H1 (cell line): ENCODE data around the gene ACTC1. TPM values are rescaled to one million over a fixed set of nuclear protein-coding genes. Genes with fewer than 3 reads are reported as not detected.

Experiments
- CTCF ChIA-PET: fragments of 300-600 bp; sonication (Branson Sonifier 250); formaldehyde crosslinking; loops from one replicate; lab custom pipeline; 2021; ENCODE audit not compliant: partially characterized antibody; lab: Charles Lee
- POLR2A ChIA-PET: fragments of 300-600 bp; sonication (Branson Sonifier 250); formaldehyde crosslinking; loops from one replicate; lab custom pipeline; 2021; ENCODE audit warnings: inconsistent platforms; ENCODE audit not compliant: partially characterized antibody; lab: Charles Lee
- DNase-seq, 2 experiments: peaks; one replicate each; pipeline versions ENCODE4 v3.0.0 to v3.0.0-alpha.2; 2010 to 2022; ENCODE audit warnings: low spot score in 2 of 2, low read depth in 1 of 2, mixed read lengths in 1 of 2
- FAIRE-seq: peaks from 2 replicates; lab custom pipeline; 2011; peaks lifted over from hg19 to GRCh38; lab: Jason Lieb, UNC
- H2AFZ ChIP-seq: 2 replicates; pipeline ENCODE4 v1.8.1; 2012; ENCODE audit warnings: low read length, inconsistent platforms
- H2AK5ac ChIP-seq: 2 replicates; pipeline ENCODE4 v1.6.1; 2013; ENCODE audit warnings: low read depth, low read length
- H2BK120ac ChIP-seq: replicated peaks from 2 replicates; pipeline ENCODE3; 2013; ENCODE audit warnings: low read depth, low read length, inconsistent platforms
- H2BK12ac ChIP-seq: 2 replicates; pipeline ENCODE4 v1.6.1; 2013; ENCODE audit warnings: low read depth, low read length
- H2BK15ac ChIP-seq: 2 replicates; pipeline ENCODE4 v1.6.1; 2013; ENCODE audit warnings: low read length
- H2BK20ac ChIP-seq: 2 replicates; pipeline ENCODE4 v1.6.1; 2013; ENCODE audit warnings: low read length
- H2BK5ac ChIP-seq: 2 replicates; pipeline ENCODE4 v1.6.1; 2013; ENCODE audit warnings: low read depth, low read length
- H3K14ac ChIP-seq: 2 replicates; pipeline ENCODE4 v1.6.1; 2013; ENCODE audit warnings: inconsistent platforms; ENCODE audit not compliant: insufficient read length
- H3K18ac ChIP-seq: 2 replicates; pipeline ENCODE4 v1.6.1; 2013; ENCODE audit warnings: low read length; ENCODE audit errors: extremely low read depth
- H3K23ac ChIP-seq: 2 replicates; pipeline ENCODE4 v1.6.1; 2013; ENCODE audit warnings: inconsistent platforms; ENCODE audit not compliant: insufficient read length
- H3K23me2 ChIP-seq: 2 replicates; pipeline ENCODE4 v1.6.1; 2013; ENCODE audit warnings: low read depth, low read length
- H3K27ac ChIP-seq: 2 replicates; pipeline ENCODE4 v1.6.1; 2011; ENCODE audit warnings: low read depth, low read length, inconsistent platforms
- H3K27me3 ChIP-seq, 4 experiments: replicated peaks in 1 of 4; 1 replicate in 1 of 4; 2 replicates in 3 of 4; pipeline versions ENCODE4 v1.6.1 to v1.8.1; 2011 to 2013; ENCODE audit warnings: low read length in 3 of 4, mild to moderate bottlenecking in 3 of 4, inconsistent platforms in 2 of 4, mixed read lengths in 2 of 4, moderate library complexity in 1 of 4; ENCODE audit not compliant: control insufficient read depth in 3 of 4, insufficient read depth in 3 of 4; ENCODE audit errors: extremely low read depth in 1 of 4
- H3K36me3 ChIP-seq, 4 experiments: 2 replicates each; pipeline versions ENCODE4 v1.6.1 to v1.8.1; 2011 to 2013; ENCODE audit warnings: mild to moderate bottlenecking in 4 of 4, low read length in 3 of 4, moderate library complexity in 2 of 4, control low read depth in 1 of 4, inconsistent platforms in 1 of 4; ENCODE audit not compliant: insufficient read depth in 4 of 4, control insufficient read depth in 2 of 4
- H3K4ac ChIP-seq: replicated peaks from 2 replicates; pipeline ENCODE3; 2013; ENCODE audit warnings: low read length, low read depth, mixed read lengths, inconsistent platforms; ENCODE audit not compliant: insufficient read length
- H3K4me1 ChIP-seq, 4 experiments: replicated peaks in 1 of 4; 1 replicate in 1 of 4; 2 replicates in 3 of 4; pipeline versions ENCODE4 v1.6.1 to v1.8.1; 2011 to 2013; ENCODE audit warnings: low read length in 3 of 4, inconsistent platforms in 2 of 4, mixed read lengths in 1 of 4; ENCODE audit not compliant: insufficient read depth in 4 of 4, control insufficient read depth in 3 of 4
- H3K4me2 ChIP-seq, 2 experiments: 2 replicates each; pipeline versions ENCODE4 v1.6.1 to v1.8.1; 2011 to 2013; ENCODE audit warnings: low read depth in 2 of 2, low read length in 2 of 2, control low read depth in 1 of 2, inconsistent platforms in 1 of 2, mild to moderate bottlenecking in 1 of 2; ENCODE audit not compliant: insufficient read depth in 1 of 2
- H3K4me3 ChIP-seq, 4 experiments: fragments of 200-600, 300-600 bp in 1 of 4; sonication (generic), shearing (Covaris generic), sonication (Bioruptor Twin) in 1 of 4; 2 replicates each; pipeline versions ENCODE4 v1.5.1 to v1.8.1; 2011 to 2016; ENCODE audit warnings: low read length in 4 of 4, low read depth in 3 of 4, control low read depth in 2 of 4, inconsistent platforms in 2 of 4, mild to moderate bottlenecking in 2 of 4, mixed read lengths in 1 of 4, moderate library complexity in 1 of 4; ENCODE audit not compliant: insufficient read depth in 2 of 4; ENCODE audit errors: extremely low read depth in 1 of 4
- H3K56ac ChIP-seq: replicated peaks from 2 replicates; pipeline ENCODE3; 2013; ENCODE audit warnings: low read depth, mild to moderate bottlenecking, mixed read lengths, low read length, inconsistent platforms; ENCODE audit not compliant: insufficient read length
- H3K79me1 ChIP-seq: 2 replicates; pipeline ENCODE4 v1.6.1; 2013; ENCODE audit warnings: low read depth, low read length, control low read depth
- H3K79me2 ChIP-seq, 2 experiments: 2 replicates each; pipeline versions ENCODE4 v1.6.1 to v1.8.1; 2012 to 2013; ENCODE audit warnings: low read length in 2 of 2, mild to moderate bottlenecking in 2 of 2, inconsistent platforms in 1 of 2; ENCODE audit not compliant: insufficient read depth in 2 of 2, control insufficient read depth in 1 of 2
- H3K9ac ChIP-seq, 4 experiments: replicated peaks in 1 of 4; 1 replicate in 1 of 4; 2 replicates in 3 of 4; pipeline versions ENCODE4 v1.6.1 to v1.8.1; 2011 to 2013; ENCODE audit warnings: low read depth in 3 of 4, low read length in 3 of 4, control low read depth in 2 of 4, mild to moderate bottlenecking in 2 of 4, moderate library complexity in 2 of 4, inconsistent platforms in 1 of 4; ENCODE audit errors: extremely low read depth in 1 of 4
- H3K9me3 ChIP-seq, 2 experiments: 2 replicates each; pipeline versions ENCODE4 v1.6.1 to v1.8.1; 2012 to 2013; ENCODE audit warnings: mild to moderate bottlenecking in 2 of 2, moderate library complexity in 2 of 2, control low read depth in 1 of 2, inconsistent platforms in 1 of 2, low read depth in 1 of 2, low read length in 1 of 2, mixed read lengths in 1 of 2; ENCODE audit not compliant: insufficient read depth in 2 of 2
- H4K20me1 ChIP-seq, 2 experiments: replicated peaks in 1 of 2; 2 replicates each; pipeline versions ENCODE3 to v1.8.1; 2011 to 2013; ENCODE audit warnings: inconsistent platforms in 2 of 2, low read length in 2 of 2, mild to moderate bottlenecking in 1 of 2; ENCODE audit not compliant: insufficient read depth in 2 of 2, control insufficient read depth in 1 of 2
- H4K5ac ChIP-seq: 2 replicates; pipeline ENCODE4 v1.6.1; 2013; ENCODE audit warnings: low read length, low read depth, mixed read lengths, inconsistent platforms; ENCODE audit not compliant: insufficient read length
- H4K8ac ChIP-seq: 2 replicates; pipeline ENCODE4 v1.8.0; 2013; ENCODE audit warnings: mild to moderate bottlenecking, moderate library complexity, low read length, inconsistent platforms; ENCODE audit not compliant: insufficient read depth; ENCODE audit errors: extremely low read depth
- H4K91ac ChIP-seq: replicated peaks from 2 replicates; pipeline ENCODE3; 2013; ENCODE audit warnings: low read length, mixed read lengths, inconsistent platforms; ENCODE audit not compliant: insufficient read length
- CREB1 ChIP-seq: IDR thresholded peaks from 2 replicates; pipeline ENCODE4 v1.6.1; 2012; ENCODE audit warnings: inconsistent platforms
- FOSL1 ChIP-seq: IDR thresholded peaks from 2 replicates; pipeline ENCODE4 v1.6.1; 2011; ENCODE audit warnings: mild to moderate bottlenecking, low read depth, low read length, moderate library complexity; ENCODE audit not compliant: insufficient read depth
- HDAC2 ChIP-seq, 2 experiments: fragments of 300-600 bp in 1 of 2; sonication (generic) in 1 of 2; IDR thresholded peaks; 2 replicates each; pipeline ENCODE4 v1.6.1; 2011 to 2012; ENCODE audit warnings: low read depth in 2 of 2, low read length in 2 of 2, mild to moderate bottlenecking in 2 of 2, moderate library complexity in 2 of 2, borderline replicate concordance in 1 of 2, inconsistent platforms in 1 of 2
- KDM4A ChIP-seq: IDR thresholded peaks from one replicate; pipeline ENCODE4 v1.7.1; 2012; ENCODE audit warnings: low read depth, mild to moderate bottlenecking, moderate library complexity, low read length, inconsistent platforms; ENCODE audit not compliant: severe bottlenecking
- NANOG ChIP-seq: IDR thresholded peaks from 2 replicates; pipeline ENCODE4 v1.6.1; 2011; ENCODE audit warnings: low read length, low read depth, mild to moderate bottlenecking, inconsistent platforms; ENCODE audit not compliant: insufficient read depth, poor library complexity, severe bottlenecking
- POLR2AphosphoS5 ChIP-seq: IDR thresholded peaks from 2 replicates; pipeline ENCODE4 v1.6.1; 2011; ENCODE audit warnings: low read depth, low read length
- SAP30 ChIP-seq: fragments of 300-600 bp; sonication (generic); IDR thresholded peaks from 2 replicates; pipeline ENCODE4 v1.7.1; 2012; ENCODE audit warnings: low read length, moderate library complexity, mild to moderate bottlenecking, inconsistent platforms; ENCODE audit not compliant: insufficient read depth, insufficient replicate concordance
- SIN3A ChIP-seq, 2 experiments: IDR thresholded peaks in 1 of 2; conservative IDR thresholded peaks in 1 of 2; 2 replicates each; pipeline ENCODE4 v1.6.1; 2011 to 2012; ENCODE audit warnings: low read length in 2 of 2, improper control_type of control experiment in 1 of 2, low read depth in 1 of 2, mild to moderate bottlenecking in 1 of 2
- TBP ChIP-seq: IDR thresholded peaks from 2 replicates; pipeline ENCODE4 v1.6.1; 2011; ENCODE audit warnings: low read depth, low read length, improper control_type of control experiment
- WGBS, 2 experiments: shearing (Covaris generic) in 1 of 2; methylation state at CpG; one replicate each; pipeline versions ENCODE4 v1.1.6 to v1.1.7; 2013 to 2015; ENCODE audit warnings: low lambda C conversion rate in 2 of 2, mixed read lengths in 2 of 2, inconsistent platforms in 1 of 2, low coverage in 1 of 2, missing lambda C conversion rate in 1 of 2; ENCODE audit not compliant: insufficient replicate concordance in 2 of 2, insufficient coverage in 1 of 2, insufficient read length in 1 of 2; ENCODE audit errors: extremely low coverage in 1 of 2, missing lambda C conversion rate in 1 of 2; 5-methylcytosine and 5-hydroxymethylcytosine counted together
- polyA plus RNA-seq, 7 experiments: library from polyadenylated mRNA; depleted of rRNA in 3 of 7; stranded (reverse) in 5 of 7; unstranded in 2 of 7; fragments of >200 nt in 5 of 7; fragments of 200-250 nt in 2 of 7; gene quantifications; 1 replicate in 5 of 7; 2 replicates in 1 of 7; 4 replicates in 1 of 7; pipeline versions ENCODE4 v1.2.1 to v1.2.3, GENCODE V29; 2011 to 2013; ENCODE audit warnings: missing spikeins in 2 of 7, mixed read lengths in 2 of 7
- total RNA-seq: library from RNA; stranded (reverse); fragmentation: NEBNext Ultra II Directional; extraction: Animal tissue kit (Norgen Biotek cat#: 25700); gene quantifications from 2 replicates; pipeline ENCODE4 v1.2.1, GENCODE V29; 2021
- TF ChIP-seq, protein P1 (sequence below): IDR thresholded peaks from 2 replicates; pipeline ENCODE4 v1.6.1; 2012; ENCODE audit warnings: inconsistent platforms

ACTC1 gene
- total and polyA plus RNA-seq, 2 of the 8 experiments (the other 6 are each of a cell fraction or from before 2014, with no cell fraction given), result 37.6 to 90.0 TPM

DNA sequence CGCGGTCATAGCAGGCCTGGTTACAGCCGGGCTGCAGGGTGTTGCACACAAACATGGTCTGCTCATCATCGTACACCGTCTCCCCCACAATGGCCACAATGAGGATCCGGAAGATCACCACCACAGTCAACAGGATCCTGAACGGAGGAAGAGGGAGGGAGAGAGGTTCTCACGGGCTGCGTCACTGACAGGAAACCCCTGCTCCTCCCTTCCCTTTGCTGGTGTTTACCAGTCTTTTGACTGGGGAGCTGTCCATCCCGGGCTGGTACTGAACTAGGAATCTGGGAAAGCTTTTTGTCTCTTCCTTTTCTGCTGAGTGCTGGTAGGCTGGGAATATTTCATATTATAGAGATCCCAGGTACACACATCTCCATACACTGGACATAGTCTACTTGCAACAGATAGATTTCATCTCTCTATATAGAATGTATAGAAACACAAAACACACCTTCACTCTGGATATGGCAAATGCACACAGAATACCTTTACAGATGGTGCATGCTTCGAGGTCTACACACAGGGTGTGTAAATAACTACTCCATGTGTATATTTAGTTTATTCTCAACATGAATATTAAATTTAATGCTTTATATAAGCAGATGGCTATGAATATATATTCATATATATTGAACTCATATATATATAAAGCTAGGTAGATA is 42.0 kb downstream of the ACTC1 start:
- H2AFZ ChIP-seq, result 0 out of 2 replicates have a peak overlapping the region, but pooled peaks have one; percentile 37
- H3K27me3 ChIP-seq, result peaks cover 13 to 47% (median 28%) of the 10 kb centered on the region in 4 experiments

More for the DNA sequence above, 42.0 kb downstream of the ACTC1 start:
- Histone ChIP-seq H3K18ac (no peak overlapping the region), H3K27ac (no peak overlapping the region), H3K4me3 (peak overlapping the region in 1 of 4 experiments; percentile 4; a peak in 1 of 8 replicates), H2BK5ac (no peak overlapping the region), H4K91ac (no peak overlapping the region), H4K8ac (no peak overlapping the region), H2AK5ac (no peak overlapping the region), H3K79me1 (no peaks in the 10 kb centered on the region), H3K36me3 (no peaks in the 10 kb centered on the region), H3K4ac (no peak overlapping the region), H3K23me2 (peaks cover 6% of the 10 kb centered on the region; the same call in 1 of the 2 replicates), H2BK20ac (no peak overlapping the region), H3K23ac (no peak overlapping the region), H4K5ac (no peak overlapping the region), H3K56ac (no peak overlapping the region), H3K9ac (no peak overlapping the region), H3K79me2 (no peaks in the 10 kb centered on the region), H3K9me3 (no peaks in the 10 kb centered on the region), H2BK120ac (no peak overlapping the region), H3K4me1 (peaks cover 0 to 11% (median 3%) of the 10 kb centered on the region in 4 experiments; a peak in 6 of 7 replicates), H4K20me1 (peaks cover 0 to 3% of the 10 kb centered on the region in 2 experiments), H2BK15ac (no peak overlapping the region), H3K14ac (no peak overlapping the region), H2BK12ac (no peak overlapping the region), H3K4me2 (peak overlapping the region; percentile 53 to 71)
- TF ChIP-seq SIN3A (conservative IDR thresholded peaks at IDR 0.05 in 1 of 2, IDR thresholded peaks at IDR 0.05 in 1 of 2; ENCODE audit: low read depth in 1 of 2, low read length in 2 of 2) (peak; percentile 98 to 99), KDM4A (peak; percentile 23), POLR2AphosphoS5 (no peak), HDAC2 (IDR thresholded peaks at IDR 0.05; ENCODE audit: borderline replicate concordance in 1 of 2, low read depth in 2 of 2, low read length in 2 of 2) (peak in 1 of 2 experiments; percentile 58; a peak in 2 of 4 replicates), CREB1 (peak; percentile 62), SAP30 (peak; percentile 95), FOSL1 (no peak), NANOG (no peak), TBP (peak; percentile 18; the same call in 1 of the 2 replicates)
- TF ChIP-seq, protein P1, sequence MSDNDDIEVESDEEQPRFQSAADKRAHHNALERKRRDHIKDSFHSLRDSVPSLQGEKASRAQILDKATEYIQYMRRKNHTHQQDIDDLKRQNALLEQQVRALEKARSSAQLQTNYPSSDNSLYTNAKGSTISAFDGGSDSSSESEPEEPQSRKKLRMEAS, result peak; percentile 40; the same call in 1 of the 2 replicates
- ChIA-PET CTCF (interaction anchor here (1.0 to 1.7 kb wide), 3 partner anchors 33 to 45 kb away, joined by 3 to 6 read pairs (median 4); no protein-coding TSS in a partner anchor), POLR2A (interaction anchor here (0.8 kb wide), 1 partner anchor 13 kb away, joined by 3 read pairs; no protein-coding TSS in a partner anchor)
- FAIRE-seq (peak; percentile 82), DNase-seq (peak; percentile 15 to 87)
- WGBS, 2 experiments, result 51% methylated on average over 9 of the region's 11 CpGs; no CpG with 5 or more reads in 1 of the 2 experiments
